GM19023 (cell line): Measurements from ENCODE around the gene USP8.
"Not testable (repeated sequence)": the region's sequence is repeated elsewhere in the genome, so short reads cannot be mapped to it uniquely, and the experiment has no call there.

Source experiments
- ATAC-seq: cut with Tn5 transposase; IDR thresholded peaks from one replicate; pipeline ENCODE4 v1.9.1; 2021; ENCODE audit warnings: mild to moderate bottlenecking, moderate library complexity; ENCODE audit not compliant: unreplicated experiment

USP8 gene

DNA sequence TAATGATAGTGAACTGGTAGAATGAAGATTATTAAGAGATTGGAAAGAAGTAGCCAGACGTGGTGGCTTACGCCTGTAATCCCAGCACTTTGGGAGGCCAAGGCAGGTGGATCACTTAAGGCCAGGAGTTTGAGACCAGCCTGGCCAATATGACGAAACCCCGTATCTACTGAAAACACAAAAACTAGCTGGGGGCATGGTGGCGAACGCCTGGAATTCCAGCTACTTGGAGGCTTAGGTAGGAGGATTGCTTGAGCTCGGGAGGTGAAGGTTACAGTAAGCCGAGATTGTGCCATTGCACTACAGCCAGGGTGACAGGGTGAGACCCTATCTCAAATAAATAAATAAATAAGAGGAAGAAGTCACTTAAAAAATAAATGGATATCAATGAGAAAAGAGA, 14.0 kb downstream of the USP8 start:
- ATAC-seq, result no peak

- ATAC-seq, result no peak
These were observed 16.7 kb downstream of the USP8 start for GRCh38 chr15:50440932-50441331.

DNA sequence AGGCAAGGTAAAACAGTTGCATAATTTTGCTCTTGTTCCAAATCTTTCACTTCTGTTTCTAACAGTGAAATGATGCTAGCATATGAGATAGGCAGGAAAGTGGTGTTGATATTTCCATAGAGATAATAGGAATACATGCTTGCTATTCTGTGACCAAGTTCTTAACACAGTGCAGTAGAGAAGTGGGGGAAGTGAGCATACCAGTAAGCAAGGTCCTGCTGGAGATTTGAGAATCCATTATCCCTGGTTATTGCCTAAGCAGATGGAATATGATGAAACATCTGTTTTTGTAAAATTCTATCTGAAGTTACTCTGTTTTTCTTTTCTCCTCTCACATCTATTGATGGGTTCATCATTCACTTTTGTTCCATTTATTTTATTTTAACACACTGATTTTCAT, 28.7 kb downstream of the USP8 start:
- ATAC-seq, result no peak

DNA sequence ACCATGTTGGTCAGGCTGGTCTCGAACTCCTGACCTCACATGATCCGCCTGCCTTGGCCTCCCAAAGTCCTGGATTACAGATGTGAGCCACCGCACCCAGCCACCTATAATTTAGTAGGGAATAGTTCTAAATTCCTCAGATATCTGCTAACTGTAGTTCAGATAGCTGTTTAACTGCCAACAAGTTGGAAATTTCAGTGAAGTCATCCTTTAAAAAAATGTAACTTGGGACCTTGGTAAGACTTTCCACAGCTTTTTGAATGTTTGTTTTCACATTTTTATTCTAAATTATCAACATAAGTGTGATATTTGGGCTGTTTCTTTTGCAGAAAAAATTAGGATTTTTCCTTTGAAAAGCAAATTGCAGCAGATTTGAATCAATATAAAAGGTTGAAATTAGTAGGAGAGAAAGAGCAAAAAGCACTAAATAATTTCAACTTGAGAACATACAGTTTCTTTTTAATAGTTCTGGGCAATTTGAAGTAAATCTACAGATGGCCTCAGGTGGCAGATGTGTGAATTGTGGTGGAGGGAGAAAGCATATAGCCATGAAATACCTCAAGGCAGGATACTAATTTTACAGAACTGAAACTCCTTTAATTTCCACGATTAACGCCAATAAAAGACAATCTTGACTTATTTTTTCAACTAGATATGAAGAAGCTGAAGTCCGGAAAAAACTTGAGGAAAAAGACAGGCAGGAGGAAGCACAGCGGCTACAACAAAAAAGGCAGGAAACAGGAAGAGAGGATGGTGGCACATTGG, 34.3 kb downstream of the USP8 start:
- no peak for ATAC-seq

- ATAC-seq, result no peak
These were observed 39.5 kb downstream of the USP8 start for GRCh38 chr15:50463423-50464358.

DNA sequence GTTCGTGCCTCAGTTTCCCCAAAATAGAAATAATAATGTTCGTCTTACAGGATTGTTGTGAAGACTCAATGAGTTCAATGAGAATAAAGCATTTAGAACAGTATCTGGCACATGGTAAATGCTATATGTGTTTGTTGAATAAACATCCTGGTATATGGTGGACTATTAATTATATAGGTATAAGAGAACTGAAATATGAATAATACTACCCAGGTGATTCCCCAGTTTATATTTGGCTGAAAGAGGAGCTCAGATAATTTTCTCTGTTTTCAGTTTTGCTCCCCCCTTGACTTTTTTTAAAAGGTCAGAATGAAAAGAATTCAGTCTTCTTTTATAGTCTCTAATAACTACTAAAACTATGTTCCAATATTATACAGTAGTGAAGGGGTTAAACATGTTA, 46.9 kb downstream of the USP8 start:
- ATAC-seq, result no peak

DNA sequence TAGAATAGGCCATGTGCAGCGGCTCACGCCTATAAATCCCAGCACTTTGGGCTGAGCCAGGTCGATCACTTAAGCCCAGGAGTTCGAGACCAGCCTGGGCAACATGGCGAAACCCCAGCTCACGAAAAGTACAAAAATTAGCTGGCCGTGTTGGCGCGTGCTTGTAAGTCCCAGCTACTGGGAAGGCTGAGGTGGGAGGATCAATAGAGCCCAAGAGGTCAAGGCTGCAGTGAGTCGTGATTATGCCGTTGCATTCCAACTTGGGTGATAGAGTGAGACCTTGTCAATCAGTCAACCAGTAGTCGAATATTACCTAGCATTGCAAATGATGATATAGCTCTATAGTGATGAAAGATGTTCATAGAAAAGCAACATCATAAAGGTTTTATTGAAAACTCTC, 51.9 kb downstream of the USP8 start:
- no peak for ATAC-seq

GRCh38 chr15:50484781-50485180, 60.6 kb downstream of the USP8 start:
- ATAC-seq, result peak; percentile 60

- no peak for ATAC-seq
These were observed 61.2 kb downstream of the USP8 start for GRCh38 chr15:50485389-50485788.

GRCh38 chr15:50487287-50487686, 63.1 kb downstream of the USP8 start:
- no peak for ATAC-seq

- no peak for ATAC-seq
These were observed 69.4 kb downstream of the USP8 start for GRCh38 chr15:50493625-50494024.

GRCh38 chr15:50494547-50494946, 70.3 kb downstream of the USP8 start:
- not testable (repeated sequence) for ATAC-seq

DNA sequence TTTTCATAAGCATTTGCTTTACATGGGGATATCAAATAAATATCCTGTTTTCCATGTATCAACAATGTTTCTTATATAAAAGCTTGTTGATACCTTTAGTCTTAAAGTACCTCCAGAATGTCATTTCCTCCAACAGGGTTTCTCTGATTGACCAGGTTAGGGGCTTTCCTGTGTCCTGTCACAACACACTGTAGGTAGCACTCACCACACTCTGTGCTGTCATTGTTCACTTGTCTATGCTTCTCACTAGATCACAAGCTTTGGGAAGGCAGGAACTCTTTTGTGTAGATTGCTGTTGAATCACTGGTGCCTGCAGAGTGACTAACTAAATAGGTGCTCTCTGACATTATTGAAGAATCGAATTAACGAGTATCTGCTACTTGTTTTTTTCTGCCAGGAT, 72.5 kb downstream of the USP8 start:
- ATAC-seq, result no peak

DNA sequence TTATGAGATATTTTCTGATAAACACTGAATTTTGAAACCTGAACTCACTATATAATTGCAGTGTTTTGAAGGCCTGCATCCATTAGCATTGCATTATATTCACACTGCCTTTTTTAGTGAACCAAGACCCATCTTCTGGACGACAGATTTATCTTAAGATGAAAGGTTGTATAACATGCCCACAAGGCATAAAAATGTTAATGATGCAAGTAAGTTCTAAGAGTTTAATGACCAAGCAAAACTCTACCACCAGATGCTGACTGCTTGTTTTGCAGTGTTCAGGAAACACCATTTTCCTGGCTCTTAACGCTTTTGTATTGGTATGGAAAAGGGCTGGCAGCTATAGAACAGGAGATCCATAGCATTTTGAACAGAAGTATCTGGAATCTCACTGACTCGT, 76.1 kb downstream of the USP8 start:
- no peak for ATAC-seq

- ATAC-seq, result no peak
These were observed 77.6 kb downstream of the USP8 start for GRCh38 chr15:50501815-50502214.

DNA sequence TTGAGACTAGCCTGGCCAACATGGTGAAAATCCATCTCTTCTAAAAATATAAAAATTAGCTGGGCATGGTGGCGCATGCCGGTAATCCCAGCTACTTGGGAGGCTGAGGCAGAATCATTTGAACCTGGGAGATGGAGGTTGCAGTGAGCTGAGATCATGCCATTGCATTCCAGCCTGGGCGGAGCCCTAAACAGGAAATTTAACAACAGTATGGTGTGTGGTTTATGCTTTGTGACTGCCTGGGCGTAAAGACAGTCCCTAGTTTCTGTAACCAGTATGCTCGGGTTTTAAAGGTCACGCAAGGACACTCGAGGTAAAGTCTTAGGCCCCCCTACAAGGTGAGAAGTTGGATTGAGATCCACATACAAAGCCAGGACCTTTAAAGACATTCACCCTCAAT, 78.9 kb downstream of the USP8 start:
- no peak for ATAC-seq

GRCh38 chr15:50505656-50506055, 81.5 kb downstream of the USP8 start:
- ATAC-seq, result not testable (repeated sequence)

DNA sequence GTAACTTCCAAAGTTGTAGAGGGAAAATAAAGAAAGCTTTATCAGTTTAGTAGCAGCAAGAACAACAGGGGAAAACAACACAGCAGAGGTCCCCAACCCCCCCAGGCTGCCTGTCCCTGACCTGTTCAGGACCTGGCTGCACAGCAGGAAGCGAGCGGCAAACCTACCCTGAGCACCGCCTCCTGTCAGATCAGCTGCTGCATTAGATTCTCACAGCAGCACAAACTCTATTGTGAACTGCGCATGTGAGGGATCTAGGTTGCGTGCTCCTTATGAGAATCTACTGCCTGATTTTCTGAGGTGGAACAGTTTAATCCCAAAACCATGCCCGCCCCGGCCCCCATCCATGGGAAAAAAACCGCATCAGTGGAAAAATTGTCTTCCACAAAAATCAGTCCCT, 81.9 kb downstream of the USP8 start:
- no peak for ATAC-seq

- ATAC-seq, result no peak
These were observed 88.8 kb downstream of the USP8 start for GRCh38 chr15:50513001-50513400.

GRCh38 chr15:50519740-50520425, 95.7 kb downstream of the USP8 start:
- no peak for ATAC-seq

DNA sequence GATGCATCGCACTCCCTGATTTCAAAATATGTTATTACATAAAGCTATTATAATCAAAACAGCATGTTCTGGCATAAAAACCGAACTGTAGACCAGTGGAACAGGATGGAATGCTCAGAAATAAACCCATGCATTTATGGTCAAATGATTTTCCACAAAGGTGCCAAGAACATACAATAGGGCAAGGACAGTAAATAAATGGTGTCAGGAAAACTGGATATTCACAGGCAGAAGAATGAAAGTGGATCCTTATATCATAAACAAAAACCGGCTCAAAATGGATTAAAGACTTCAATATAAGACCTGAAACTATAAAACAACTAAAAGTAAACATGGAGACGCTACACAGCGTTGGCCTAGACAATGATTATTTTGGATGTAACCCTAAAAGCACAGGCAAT, 99.6 kb downstream of the USP8 start:
- ATAC-seq, result no peak

DNA sequence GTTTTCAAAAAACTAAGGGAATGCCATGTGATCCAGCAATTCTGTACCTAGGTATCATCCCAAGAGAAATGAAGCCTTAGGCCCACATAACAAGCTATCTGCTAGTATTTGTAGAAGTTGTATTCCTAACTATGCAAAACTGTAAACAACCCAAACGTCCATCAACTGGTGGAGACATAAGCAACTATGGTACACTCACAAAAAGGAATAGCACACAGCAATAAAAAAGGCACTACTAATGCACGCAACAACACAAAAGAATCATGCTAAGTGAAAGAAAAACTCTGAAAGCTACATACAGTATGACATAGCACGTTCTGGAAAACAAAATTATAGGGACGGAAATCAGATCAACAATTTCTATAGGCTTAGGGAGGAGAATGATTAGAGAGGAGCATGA, 107.0 kb downstream of the USP8 start:
- ATAC-seq, result no peak
